Testis (tissue), 3 donors: ENCODE results near the gene CENPX. TPM values are rescaled to one million over a fixed set of nuclear protein-coding genes. Genes with fewer than 3 reads are reported as not detected.

ENCODE experiments used
- DNase-seq: peaks from one replicate; pipeline ENCODE4 v3.0.0-alpha.2; 2019
- H3K27ac ChIP-seq, 2 donors: fragments of 200-600 bp; sonication (generic); one replicate each; pipeline ENCODE4 v1.5.1; 2019
- H3K27me3 ChIP-seq: fragments of 200-600 bp; sonication (generic); one replicate; pipeline ENCODE4 v1.5.1; 2019
- H3K36me3 ChIP-seq: fragments of 200-600 bp; sonication (generic); one replicate; pipeline ENCODE4 v1.5.1; 2017; ENCODE audit warnings: low read depth; ENCODE audit errors: missing control alignments
- H3K4me1 ChIP-seq: fragments of 200-600 bp; sonication (generic); one replicate; pipeline ENCODE4 v1.5.1; 2019
- H3K4me3 ChIP-seq, 2 donors: fragments of 200-600 bp; sonication (generic); one replicate each; pipeline ENCODE4 v1.5.1; 2017 to 2019
- H3K9me3 ChIP-seq: fragments of 200-600 bp; sonication (generic); one replicate; pipeline ENCODE4 v1.5.1; 2017
- POLR2A ChIP-seq: fragments of 450-650 bp; IDR thresholded peaks from one replicate; pipeline ENCODE4 v1.6.1; 2017; ENCODE audit warnings: antibody characterized with exemption, mild to moderate bottlenecking, moderate library complexity
- WGBS, 2 donors: methylation state at CpG; one replicate each; pipeline ENCODE4 v1.1.5; 2018; 5-methylcytosine and 5-hydroxymethylcytosine counted together
- intact Hi-C: fragments of 100-400 bp; cut with DNase I; formaldehyde crosslinking; loops from one replicate; pipeline ENCODE4 v1.15.1; 2023; ENCODE audit warnings: low total_unique reads
- polyA plus RNA-seq: library from polyadenylated mRNA; stranded (reverse); fragments of 350-450 nt; fragmentation: Illumina TruSeq; extraction: RNeasy Lipid Tissue Mini Kit (QIAGEN cat#74804); gene quantifications from one replicate; pipeline ENCODE4 v1.2.3, GENCODE V29; 2014; ENCODE audit warnings: low read depth, low replicate concordance; ENCODE audit not compliant: insufficient read depth
- total RNA-seq, 2 donors: library from RNA; depleted of rRNA; stranded (reverse); fragments of >200 nt; gene quantifications; one replicate each; pipeline ENCODE4 v1.2.3, GENCODE V29; 2016
- TF ChIP-seq, protein P1 (sequence below), 3 experiments: fragments of 450-650 bp in 2 of 3; fragments of 200-600 bp in 1 of 3; sonication (generic) in 1 of 3; IDR thresholded peaks; one replicate each; pipeline ENCODE4 v1.5.1; 2016 to 2019; ENCODE audit warnings: antibody characterized with exemption in 3 of 3, mild to moderate bottlenecking in 2 of 3, moderate library complexity in 1 of 3

The CENPX gene
- total and polyA plus RNA-seq, 3 donors from 2014 or later, result 43.0 to 51.8 (median 43.5) TPM

DNA sequence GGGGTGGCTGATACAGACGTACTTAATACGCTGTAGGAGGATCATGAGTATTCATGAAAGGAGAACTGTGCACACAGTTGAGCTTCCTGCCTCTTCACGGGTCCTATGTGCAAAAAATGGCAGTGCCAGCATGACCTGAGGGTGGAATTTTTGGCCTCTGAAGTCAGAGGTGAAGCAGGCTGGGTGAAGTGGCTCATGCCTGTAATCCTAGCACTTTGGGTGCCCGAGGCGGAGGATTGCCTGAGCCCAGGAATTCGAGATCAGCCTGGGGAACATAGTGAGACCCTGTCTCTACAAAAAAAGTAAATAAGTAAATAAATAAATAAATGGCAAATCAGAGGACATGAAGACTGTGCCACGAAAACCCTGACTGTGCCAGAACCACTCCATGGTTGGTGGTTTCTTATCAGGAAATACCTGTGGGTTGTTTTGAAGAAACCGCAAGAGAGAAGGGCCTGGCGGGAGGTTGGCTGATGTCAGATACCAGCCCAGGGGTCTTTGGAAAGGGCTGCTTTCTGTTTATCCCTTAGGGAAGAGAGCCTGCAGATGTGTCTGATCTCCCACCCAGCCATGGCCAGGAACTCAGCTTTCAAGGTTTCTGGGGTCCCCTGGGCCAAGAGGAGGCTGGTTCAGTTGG is 41.9 kb downstream of the CENPX start:
- TF ChIP-seq, protein P1, sequence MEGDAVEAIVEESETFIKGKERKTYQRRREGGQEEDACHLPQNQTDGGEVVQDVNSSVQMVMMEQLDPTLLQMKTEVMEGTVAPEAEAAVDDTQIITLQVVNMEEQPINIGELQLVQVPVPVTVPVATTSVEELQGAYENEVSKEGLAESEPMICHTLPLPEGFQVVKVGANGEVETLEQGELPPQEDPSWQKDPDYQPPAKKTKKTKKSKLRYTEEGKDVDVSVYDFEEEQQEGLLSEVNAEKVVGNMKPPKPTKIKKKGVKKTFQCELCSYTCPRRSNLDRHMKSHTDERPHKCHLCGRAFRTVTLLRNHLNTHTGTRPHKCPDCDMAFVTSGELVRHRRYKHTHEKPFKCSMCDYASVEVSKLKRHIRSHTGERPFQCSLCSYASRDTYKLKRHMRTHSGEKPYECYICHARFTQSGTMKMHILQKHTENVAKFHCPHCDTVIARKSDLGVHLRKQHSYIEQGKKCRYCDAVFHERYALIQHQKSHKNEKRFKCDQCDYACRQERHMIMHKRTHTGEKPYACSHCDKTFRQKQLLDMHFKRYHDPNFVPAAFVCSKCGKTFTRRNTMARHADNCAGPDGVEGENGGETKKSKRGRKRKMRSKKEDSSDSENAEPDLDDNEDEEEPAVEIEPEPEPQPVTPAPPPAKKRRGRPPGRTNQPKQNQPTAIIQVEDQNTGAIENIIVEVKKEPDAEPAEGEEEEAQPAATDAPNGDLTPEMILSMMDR (IDR thresholded peaks at IDR 0.05), result no peak
- TF ChIP-seq POLR2A, result no peak
- Histone ChIP-seq H3K27me3 (no peaks in the 10 kb centered on the region), H3K4me3 (no peak overlapping the region), H3K27ac (no peak overlapping the region), H3K4me1 (peaks cover 11% of the 10 kb centered on the region), H3K9me3 (no peaks in the 10 kb centered on the region), H3K36me3 (no peaks in the 10 kb centered on the region)
- DNase-seq, result no peak
- WGBS, 2 donors, result 85 to 94% methylated on average over 9 of the region's 9 CpGs
- intact Hi-C loops, result no loop called here

DNA sequence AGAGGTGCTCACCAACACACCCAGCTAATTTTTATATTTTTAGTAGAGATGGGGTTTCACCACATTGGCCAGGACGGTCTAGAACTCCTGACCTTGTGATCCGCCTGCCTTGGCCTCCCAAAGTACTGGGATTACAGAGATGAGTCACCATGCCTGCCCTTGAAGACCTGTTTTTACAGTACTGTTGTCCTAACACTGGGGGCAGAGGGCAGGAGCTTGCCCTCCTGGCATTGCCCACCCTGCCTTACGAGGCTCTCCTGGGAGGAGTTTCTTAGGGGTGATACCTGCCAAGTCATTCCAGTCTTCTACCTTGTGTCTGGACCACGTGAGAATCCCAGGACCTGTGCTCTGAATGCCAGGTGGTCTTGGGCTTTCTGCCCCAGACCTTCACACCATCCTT is 42.6 kb downstream of the CENPX start:
- H3K27me3 ChIP-seq, result no peaks in the 10 kb centered on the region
- H3K27ac ChIP-seq, result no peak overlapping the region
- H3K9me3 ChIP-seq, result no peaks in the 10 kb centered on the region
- 94 to 95% methylated on average over 4 of the region's 4 CpGs for WGBS, 2 donors
- DNase-seq, result no peak
- intact Hi-C loops, result no loop called here
- H3K4me3 ChIP-seq, result no peak overlapping the region
- H3K36me3 ChIP-seq, result no peaks in the 10 kb centered on the region
- H3K4me1 ChIP-seq, result peaks cover 11% of the 10 kb centered on the region
- TF ChIP-seq, protein P1 (IDR thresholded peaks at IDR 0.05), result no peak
- TF ChIP-seq POLR2A, result no peak

DNA sequence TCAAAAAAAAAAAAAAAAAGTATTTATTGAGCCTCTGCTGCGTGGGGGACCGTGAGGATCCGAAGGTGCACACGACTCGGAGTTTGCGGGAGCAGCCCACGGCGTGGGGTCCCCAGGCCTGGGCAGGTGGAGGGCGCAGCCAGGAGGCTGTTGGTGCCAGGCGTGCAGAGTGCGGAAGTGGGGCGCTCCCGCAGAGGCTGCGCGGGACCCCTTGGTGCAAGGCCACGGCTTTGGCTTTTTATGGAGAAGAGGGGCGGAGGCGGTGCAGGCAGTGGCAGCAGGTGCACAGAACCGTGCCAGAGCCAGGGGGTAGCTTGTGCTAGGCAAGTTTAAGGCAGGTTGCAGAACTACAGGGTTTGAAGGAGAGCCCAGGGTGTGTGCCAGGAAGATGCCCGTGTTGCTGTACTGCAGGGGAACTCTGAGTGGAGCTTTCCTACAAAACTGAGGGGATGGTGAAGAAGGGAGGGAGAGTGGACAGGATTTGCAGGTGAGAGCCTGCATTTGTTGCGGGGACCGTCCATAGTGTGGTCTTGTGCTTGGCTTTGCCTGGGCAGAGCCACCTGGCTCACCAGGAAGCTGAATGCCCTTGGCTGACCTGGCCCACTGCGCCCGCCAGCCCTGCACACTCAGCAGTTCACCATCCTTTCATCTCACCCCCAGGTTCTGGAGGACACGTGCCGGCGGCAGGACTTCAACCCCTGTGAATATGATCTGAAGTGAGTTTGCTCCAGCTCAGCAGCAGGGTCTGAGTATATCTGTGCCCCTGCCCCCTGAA is 44.0 kb downstream of the CENPX start:
- Histone ChIP-seq H3K36me3 (no peaks in the 10 kb centered on the region), H3K9me3 (no peaks in the 10 kb centered on the region), H3K4me3 (no peak overlapping the region), H3K4me1 (peaks cover 11% of the 10 kb centered on the region), H3K27me3 (no peaks in the 10 kb centered on the region), H3K27ac (no peak overlapping the region)
- TF ChIP-seq POLR2A, result no peak
- TF ChIP-seq, protein P1 (IDR thresholded peaks at IDR 0.05), result no peak
- 78 to 85% methylated on average over 11 to 27 of the region's 27 CpGs for whole genome bisulfite sequencing, 2 donors
- DNase-seq, result no peak
- intact Hi-C loops, result no loop called here

DNA sequence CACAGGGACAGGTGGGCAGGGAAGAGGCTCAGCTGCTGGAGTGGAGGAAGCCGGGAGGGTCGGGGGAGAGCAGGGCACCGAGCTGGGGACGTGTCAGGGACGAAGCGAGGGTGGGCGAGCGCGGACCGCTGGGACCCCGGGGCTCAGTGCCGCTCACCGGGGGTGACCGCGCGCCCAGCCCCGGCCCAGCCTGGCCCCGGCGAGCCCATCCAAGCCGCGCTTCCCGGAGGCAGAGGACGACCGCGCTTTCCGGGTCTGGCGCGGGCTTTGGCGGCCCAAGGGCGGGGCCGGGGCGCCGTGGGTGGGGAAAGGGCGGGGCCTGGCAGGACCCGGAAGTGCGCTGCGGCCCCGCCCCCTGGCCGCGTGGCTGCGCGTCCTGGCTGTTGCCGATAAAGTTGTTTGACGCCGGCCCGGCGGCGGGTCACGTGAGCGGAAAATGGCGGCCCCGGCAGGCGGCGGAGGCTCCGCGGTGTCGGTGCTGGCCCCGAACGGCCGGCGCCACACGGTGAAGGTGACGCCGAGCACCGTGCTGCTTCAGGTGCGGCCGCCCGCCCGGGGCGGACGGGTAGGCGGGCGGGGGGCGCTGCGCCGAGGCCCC is 45.4 kb downstream of the CENPX start, which contains the start of gene ASPSCR1:
TSS of gene ASPSCR1 (plus strand) at position 419 of the 598 bp plus-strand sequence. CDS start at position 437, 18 bp downstream.
- 0 to 4% methylated on average over 10 to 74 of the region's 76 CpGs for WGBS, 2 donors
- Histone ChIP-seq H3K4me1 (peaks cover 11% of the 10 kb centered on the region), H3K36me3 (no peaks in the 10 kb centered on the region), H3K27ac (peak within 1 kb of the TSS; percentile 52 to 94), H3K9me3 (no peaks in the 10 kb centered on the region), H3K4me3 (peak within 1 kb of the TSS; percentile 82 to 89), H3K27me3 (no peaks in the 10 kb centered on the region)
- intact Hi-C loops, result no loop called here
- TF ChIP-seq, protein P1 (IDR thresholded peaks at IDR 0.05), result no peak
- no peak for TF ChIP-seq POLR2A
- peak; percentile 93 for DNase-seq
